HG02642 (cell line): Measurements from ENCODE around the gene WFDC10A.
"Not testable (repeated sequence)": the region's sequence is repeated elsewhere in the genome, so short reads cannot be mapped to it uniquely, and the experiment has no call there.

Source experiments
- ATAC-seq: cut with Tn5 transposase; IDR thresholded peaks from one replicate; pipeline ENCODE4 v1.9.1; 2021; ENCODE audit warnings: mild to moderate bottlenecking; ENCODE audit not compliant: unreplicated experiment, poor library complexity

The WFDC10A gene

GRCh38 chr20:45646875-45647274, 17.3 kb downstream of the WFDC10A start:
- no peak for ATAC-seq

GRCh38 chr20:45647441-45648050, 18.0 kb downstream of the WFDC10A start:
- ATAC-seq: no peak

- ATAC-seq: no peak
These were observed 19.8 kb downstream of the WFDC10A start for GRCh38 chr20:45649312-45649863.

GRCh38 chr20:45651726-45652125, 22.2 kb downstream of the WFDC10A start:
- not testable (repeated sequence) for ATAC-seq

GRCh38 chr20:45657038-45657437, 27.5 kb downstream of the WFDC10A start:
- not testable (repeated sequence) for ATAC-seq

DNA sequence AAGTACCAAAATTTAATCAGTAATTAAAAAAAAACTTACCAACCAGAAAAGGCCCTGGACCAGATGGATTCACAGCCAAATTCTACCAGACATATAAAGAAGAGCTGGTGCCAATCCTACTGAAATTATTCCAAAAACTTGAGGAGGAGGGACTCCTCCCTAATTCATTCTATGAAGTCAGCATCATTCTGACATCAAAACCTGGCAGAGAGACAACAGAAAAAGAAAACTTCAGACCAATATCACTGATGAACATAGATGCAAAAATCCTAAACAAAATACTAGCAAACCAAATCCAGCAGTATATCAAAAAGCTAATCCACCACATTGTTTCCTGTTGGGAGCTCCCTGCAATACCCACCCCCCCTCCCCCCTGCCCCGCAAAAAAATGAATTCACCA, 40.6 kb downstream of the WFDC10A start, which contains the start of gene WFDC11:
TSS of gene WFDC11 (minus strand) at position 101 of the 400 bp plus-strand sequence. CDS start 19,639 bp downstream, outside the sequence.
- no peak for ATAC-seq

DNA sequence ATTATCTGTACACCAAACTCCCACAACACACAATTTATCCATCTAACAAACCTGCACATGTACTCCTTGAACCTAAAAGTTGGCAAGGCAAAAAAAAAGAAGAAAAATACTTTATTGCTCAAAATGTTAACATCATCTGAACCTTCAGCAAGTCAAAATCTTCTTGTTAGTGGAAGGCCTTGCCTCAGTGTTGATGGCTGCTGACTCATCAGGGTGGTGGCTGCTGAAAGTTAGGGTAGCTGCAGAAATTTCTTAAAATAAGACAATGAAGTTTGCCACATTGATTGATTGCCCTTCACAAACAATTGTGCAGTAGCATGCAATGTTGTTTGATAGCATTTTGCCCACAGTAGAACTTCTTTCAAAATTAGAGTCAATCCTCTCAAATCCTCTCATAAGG, 43.2 kb downstream of the WFDC10A start:
- ATAC-seq: no peak

DNA sequence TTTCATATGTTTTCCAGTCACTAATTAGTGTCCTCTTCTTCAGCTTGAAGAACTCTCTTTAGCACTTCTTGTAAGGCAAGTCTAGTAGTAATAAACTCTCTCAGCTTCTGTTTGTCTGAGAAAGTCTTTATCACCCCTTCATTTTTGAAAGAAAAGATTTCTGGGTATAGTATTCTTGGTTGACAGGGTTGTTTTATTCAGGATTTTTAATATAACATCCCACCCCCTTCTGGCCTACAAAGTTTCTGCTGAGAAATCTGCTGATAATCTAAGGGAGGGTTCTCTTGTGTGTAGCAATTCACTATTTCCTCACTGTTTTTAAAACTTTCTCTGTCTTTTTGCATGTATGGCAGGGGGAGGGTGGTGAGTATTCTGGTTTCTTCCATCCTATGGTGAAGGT, 50.1 kb downstream of the WFDC10A start:
- no peak for ATAC-seq
